Gastroesophageal sphincter (tissue), 4 donors: ENCODE results near the gene PRDM16. TPM values are rescaled to one million over a fixed set of nuclear protein-coding genes. Genes with fewer than 3 reads are reported as not detected.
"Not testable (repeated sequence)": the region's sequence is repeated elsewhere in the genome, so short reads cannot be mapped to it uniquely, and the experiment has no call there.

Experiments
- ATAC-seq: fragments of 150-250 bp; one replicate; pipeline ENCODE4 v1.9.1; 2016; ENCODE audit warnings: mild to moderate bottlenecking, moderate library complexity
- H3K27ac ChIP-seq, 4 donors: fragments of 200-600 bp; sonication (generic) in 3 of 4; 1 replicate in 3 of 4; 2 replicates in 1 of 4; pipeline ENCODE4 v1.5.1; 2016 to 2019
- H3K27me3 ChIP-seq: fragments of 200-600 bp; sonication (generic); one replicate; pipeline ENCODE4 v1.5.1; 2019
- H3K36me3 ChIP-seq, 2 donors: fragments of 200-600 bp; sonication (generic); one replicate each; pipeline ENCODE4 v1.5.1; 2019; ENCODE audit warnings: control low read depth in 1 of 2
- H3K4me1 ChIP-seq, 3 donors: fragments of 200-600 bp; sonication (generic); 1 replicate in 2 of 3; 2 replicates in 1 of 3; pipeline ENCODE4 v1.5.1; 2016 to 2019; ENCODE audit warnings: control low read depth in 2 of 3
- H3K4me3 ChIP-seq, 2 donors: fragments of 200-600 bp; sonication (generic); one replicate each; pipeline ENCODE4 v1.5.1; 2019; ENCODE audit warnings: mild to moderate bottlenecking in 1 of 2, moderate library complexity in 1 of 2
- H3K9me3 ChIP-seq, 3 donors: fragments of 200-600 bp; sonication (generic); one replicate each; pipeline ENCODE4 v1.5.1; 2017 to 2019; ENCODE audit warnings: control low read depth in 2 of 3
- CTCF ChIP-seq, 4 experiments: fragments of 200-600 bp in 2 of 4; fragments of 450-650 bp in 2 of 4; sonication (generic) in 1 of 4; IDR thresholded peaks; one replicate each; pipeline ENCODE4 v1.5.1; 2017 to 2019; ENCODE audit warnings: antibody characterized with exemption in 4 of 4, mild to moderate bottlenecking in 2 of 4, moderate library complexity in 2 of 4
- EP300 ChIP-seq: sonication (generic); formaldehyde crosslinking; IDR thresholded peaks from one replicate; pipeline ENCODE4 v1.6.1; 2017; ENCODE audit warnings: antibody characterized with exemption, mild to moderate bottlenecking
- POLR2A ChIP-seq, 2 donors: fragments of 450-650 bp; IDR thresholded peaks; one replicate each; pipeline ENCODE4 v1.6.1; 2017; ENCODE audit warnings: antibody characterized with exemption in 2 of 2, mild to moderate bottlenecking in 2 of 2, moderate library complexity in 1 of 2
- POLR2AphosphoS5 ChIP-seq: sonication (generic); formaldehyde crosslinking; IDR thresholded peaks from one replicate; pipeline ENCODE4 v1.6.1; 2017; ENCODE audit warnings: antibody characterized with exemption
- WGBS, 2 donors: methylation state at CpG; one replicate each; pipeline ENCODE4 v1.1.5; 2018; ENCODE audit warnings: low coverage in 1 of 2; 5-methylcytosine and 5-hydroxymethylcytosine counted together
- total RNA-seq, 4 donors: library from RNA; depleted of rRNA; stranded (reverse); fragments of >200 nt; gene quantifications; one replicate each; pipeline ENCODE4 v1.1.0, GENCODE V29; 2016

PRDM16 gene
- total RNA-seq, 4 donors from 2014 or later, result 1.1 to 3.4 (median 1.6) TPM

GRCh38 chr1:3084154-3084553, 15.2 kb downstream of the PRDM16 start:
- no peaks in the 10 kb centered on the region for H3K9me3 ChIP-seq
- no peak for ATAC-seq
- H3K27ac ChIP-seq, result no peak overlapping the region
- H3K36me3 ChIP-seq, result no peaks in the 10 kb centered on the region
- TF ChIP-seq POLR2A (IDR thresholded peaks at IDR 0.05), result no peak
- no peak for TF ChIP-seq EP300
- no peak for TF ChIP-seq POLR2AphosphoS5
- TF ChIP-seq CTCF (IDR thresholded peaks at IDR 0.05), result no peak
- WGBS, 2 donors, result no CpG with 5 or more reads among the region's 16 CpGs
- peaks cover 40% of the 10 kb centered on the region for H3K27me3 ChIP-seq
- no peak overlapping the region for H3K4me3 ChIP-seq
- no peaks in the 10 kb centered on the region for H3K4me1 ChIP-seq

GRCh38 chr1:3084726-3085125, 15.7 kb downstream of the PRDM16 start:
- H3K36me3 ChIP-seq, result no peaks in the 10 kb centered on the region
- H3K9me3 ChIP-seq, result no peaks in the 10 kb centered on the region
- H3K4me3 ChIP-seq, result no peak overlapping the region
- no peaks in the 10 kb centered on the region for H3K4me1 ChIP-seq
- TF ChIP-seq POLR2A (IDR thresholded peaks at IDR 0.05), result no peak
- TF ChIP-seq POLR2AphosphoS5, result no peak
- TF ChIP-seq EP300, result no peak
- no peak for TF ChIP-seq CTCF (IDR thresholded peaks at IDR 0.05)
- no peak for ATAC-seq
- WGBS, 2 donors, result 89% methylated on average over 7 of the region's 12 CpGs; no CpG with 5 or more reads in 1 of the 2 donors
- H3K27ac ChIP-seq, result no peak overlapping the region
- H3K27me3 ChIP-seq, result peaks cover 40% of the 10 kb centered on the region

- H3K27ac ChIP-seq, result no peak overlapping the region
- H3K27me3 ChIP-seq, result peaks cover 42% of the 10 kb centered on the region
- H3K4me1 ChIP-seq, result no peaks in the 10 kb centered on the region
- H3K36me3 ChIP-seq, result no peaks in the 10 kb centered on the region
- WGBS, 2 donors, result no CpG with 5 or more reads among the region's 8 CpGs
- no peaks in the 10 kb centered on the region for H3K9me3 ChIP-seq
- no peak for ATAC-seq
- no peak overlapping the region for H3K4me3 ChIP-seq
- TF ChIP-seq CTCF (IDR thresholded peaks at IDR 0.05), result no peak
- no peak for TF ChIP-seq POLR2AphosphoS5
- no peak for TF ChIP-seq EP300
- no peak for TF ChIP-seq POLR2A (IDR thresholded peaks at IDR 0.05)
Measured at GRCh38 chr1:3085721-3086120, 16.7 kb downstream of the PRDM16 start.

DNA sequence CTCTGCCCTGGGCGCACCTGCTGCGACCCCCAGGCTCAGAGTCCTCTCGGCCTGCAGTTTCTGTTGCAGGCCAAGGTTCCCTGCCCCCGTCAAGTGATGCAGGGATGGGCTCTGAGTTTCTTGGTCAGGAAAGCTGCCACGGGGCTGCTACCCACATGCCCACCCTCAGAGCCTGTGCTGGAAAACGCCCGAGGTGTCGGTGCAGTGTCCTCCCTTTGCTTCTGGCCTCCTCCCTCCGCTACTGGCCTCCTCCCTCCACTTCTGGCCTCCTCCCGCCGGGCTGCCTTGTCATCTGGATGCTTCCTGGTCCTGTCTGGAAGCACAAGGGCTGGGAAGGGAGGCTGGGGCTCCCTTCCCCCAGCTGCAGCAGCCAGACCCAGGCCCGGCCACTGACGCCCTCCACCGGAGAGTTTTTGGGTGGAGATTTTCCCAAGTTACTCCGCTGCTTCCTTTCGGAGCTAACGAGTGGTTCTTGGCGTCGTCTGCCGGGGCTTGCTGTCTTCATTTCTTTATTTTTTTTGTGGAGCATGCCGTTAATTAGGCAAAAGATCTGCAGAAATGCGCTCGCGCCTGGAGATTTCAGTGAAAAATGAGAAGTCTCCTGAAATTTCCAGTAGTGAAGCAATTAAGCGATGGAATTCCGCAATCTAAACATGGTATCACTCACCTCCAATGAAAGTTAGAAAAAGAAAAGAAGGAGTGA, 17.4 kb downstream of the PRDM16 start:
- Histone ChIP-seq H3K9me3 (no peaks in the 10 kb centered on the region), H3K4me1 (no peaks in the 10 kb centered on the region), H3K36me3 (no peaks in the 10 kb centered on the region), H3K27ac (no peak overlapping the region), H3K4me3 (no peak overlapping the region), H3K27me3 (peaks cover 39% of the 10 kb centered on the region)
- 63 to 92% methylated on average over 5 of the region's 26 CpGs for WGBS, 2 donors
- no peak for ATAC-seq
- TF ChIP-seq POLR2A (IDR thresholded peaks at IDR 0.05) (no peak), EP300 (no peak), POLR2AphosphoS5 (no peak), CTCF (IDR thresholded peaks at IDR 0.05) (no peak)

DNA sequence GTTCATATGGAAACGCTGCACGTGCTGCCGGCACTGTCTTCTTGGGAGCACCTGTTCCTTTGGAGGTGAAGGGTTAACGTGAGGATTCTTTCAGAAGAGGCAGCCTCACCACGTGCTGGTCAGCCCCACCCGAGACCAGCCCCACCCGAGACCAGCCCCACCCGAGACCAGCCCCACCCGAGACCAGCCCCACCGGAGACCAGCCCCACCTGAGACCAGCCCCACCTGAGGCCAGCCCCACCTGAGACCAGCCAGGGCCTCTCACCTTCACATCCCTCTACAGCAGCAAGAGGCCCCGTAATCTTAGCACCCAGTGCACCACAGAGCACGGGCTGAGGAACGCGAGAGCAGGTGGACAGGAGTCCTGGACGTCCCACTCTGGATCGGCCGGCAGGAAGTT, 18.0 kb downstream of the PRDM16 start:
- Histone ChIP-seq H3K27ac (no peak overlapping the region), H3K36me3 (no peaks in the 10 kb centered on the region), H3K4me1 (no peaks in the 10 kb centered on the region), H3K4me3 (no peak overlapping the region), H3K27me3 (peaks cover 43% of the 10 kb centered on the region), H3K9me3 (no peaks in the 10 kb centered on the region)
- ATAC-seq, result no peak
- no peak for TF ChIP-seq CTCF (IDR thresholded peaks at IDR 0.05)
- TF ChIP-seq POLR2AphosphoS5, result no peak
- no peak for TF ChIP-seq POLR2A (IDR thresholded peaks at IDR 0.05)
- 73 to 87% methylated on average over 5 of the region's 17 CpGs for WGBS, 2 donors

DNA sequence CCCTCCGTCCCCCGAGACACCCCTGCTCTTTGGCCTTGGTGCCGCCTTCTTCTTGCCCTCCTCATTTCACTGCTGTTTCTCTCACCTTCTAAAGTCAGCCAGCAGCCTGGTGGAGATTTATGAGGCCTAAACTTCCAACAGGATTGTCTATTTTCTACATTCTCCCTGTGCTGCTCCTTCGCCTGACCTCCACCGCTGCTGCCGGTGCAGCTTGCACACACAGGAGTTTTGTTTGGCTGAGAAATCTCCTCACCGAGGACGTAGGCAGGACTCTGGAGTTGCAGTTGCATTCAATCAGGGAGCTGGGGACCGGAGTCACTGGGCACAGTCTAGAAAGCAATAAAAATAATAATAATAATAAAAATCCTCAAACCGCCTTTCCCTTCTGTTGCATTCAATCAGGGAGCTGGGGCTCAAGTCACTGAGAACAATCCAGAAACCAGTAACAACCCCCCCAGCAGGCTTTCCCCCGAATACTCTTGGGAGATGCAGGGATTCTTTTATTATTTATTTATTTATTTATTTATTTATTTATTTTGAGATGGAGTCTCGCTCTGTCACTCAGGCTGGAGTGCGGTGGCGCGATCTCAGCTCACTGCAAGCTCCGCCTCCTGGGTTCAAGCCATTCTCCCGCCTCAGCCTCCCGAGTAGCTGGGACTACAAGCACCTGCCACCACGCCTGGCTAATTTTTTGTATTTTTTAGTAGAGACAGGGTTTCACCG, 19.1 kb downstream of the PRDM16 start:
- not testable (repeated sequence) for H3K4me3 ChIP-seq, H3K9me3 ChIP-seq, H3K36me3 ChIP-seq, H3K4me1 ChIP-seq, ATAC-seq, H3K27ac ChIP-seq
- 74 to 83% methylated on average over 4 to 19 of the region's 20 CpGs for WGBS, 2 donors
- H3K27me3 ChIP-seq, result peaks cover 49% of the 10 kb centered on the region
